AG08396 (cell line): ENCODE data around the gene ISOC2.
"Not testable (repeated sequence)": the region's sequence is repeated elsewhere in the genome, so short reads cannot be mapped to it uniquely, and the experiment has no call there.

Source experiments
- DNase-seq: peaks from one replicate; pipeline ENCODE4 v3.0.0; 2012; ENCODE audit warnings: low spot score, mixed read lengths

The ISOC2 gene

DNA sequence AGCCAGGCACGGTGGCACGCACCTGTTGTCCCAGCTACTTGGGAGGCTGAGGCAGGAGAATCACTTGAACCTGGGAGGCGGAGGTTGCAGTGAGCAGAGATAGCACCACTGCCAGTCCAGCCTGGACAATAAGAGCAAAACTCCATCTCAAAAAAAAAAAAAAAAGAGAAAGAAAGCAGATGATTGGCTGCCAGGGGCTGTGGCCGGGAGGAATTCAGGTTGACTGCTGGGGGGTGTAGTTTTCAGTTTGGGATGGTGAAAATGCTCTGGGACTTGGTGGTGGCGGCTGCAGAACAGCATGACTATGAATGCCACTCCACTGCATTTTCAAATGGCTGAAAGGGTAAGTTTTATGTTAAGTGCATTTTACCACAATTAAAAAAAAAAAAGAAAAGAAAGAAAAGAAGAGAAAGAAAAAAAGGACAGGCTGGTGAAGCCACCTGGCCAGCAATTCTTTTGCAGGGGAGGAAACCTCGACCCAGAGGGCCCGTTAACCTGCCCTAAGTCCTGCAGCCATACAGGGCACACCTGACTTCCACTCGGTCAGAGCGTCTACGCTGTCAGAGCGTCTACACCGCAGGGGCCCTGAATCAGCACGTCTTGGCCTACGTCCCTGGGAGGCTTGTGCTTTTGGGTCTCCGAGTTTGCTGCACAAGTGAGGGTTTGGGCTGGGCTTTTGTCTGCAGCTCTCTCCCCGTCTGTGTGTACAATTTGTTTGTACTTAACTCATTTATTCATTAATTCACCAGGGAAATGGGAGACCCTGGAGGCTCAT lies 3.6 kb downstream of the ISOC2 start:
- DNase-seq = no peak

DNA sequence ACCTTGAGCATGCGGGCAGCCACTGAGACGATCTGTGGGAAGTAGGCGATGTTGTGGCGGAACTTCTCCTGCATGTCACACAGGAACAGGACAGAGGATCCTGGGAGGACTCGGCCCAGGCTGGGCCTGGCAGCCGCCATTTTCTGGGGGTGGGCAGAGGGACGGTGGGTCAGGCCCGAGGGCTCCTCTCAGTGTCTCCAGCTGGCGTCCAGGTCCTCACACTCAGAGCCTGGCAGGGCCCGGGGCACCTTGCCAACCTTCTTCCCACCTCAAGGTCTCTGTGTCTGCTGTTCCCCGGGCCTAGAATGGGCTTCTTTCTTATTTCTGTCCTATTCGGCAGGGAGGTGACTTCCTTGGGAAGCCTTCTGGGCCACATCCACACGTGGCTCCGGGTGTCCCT lies 5.1 kb downstream of the ISOC2 start:
- no peak for DNase-seq

DNA sequence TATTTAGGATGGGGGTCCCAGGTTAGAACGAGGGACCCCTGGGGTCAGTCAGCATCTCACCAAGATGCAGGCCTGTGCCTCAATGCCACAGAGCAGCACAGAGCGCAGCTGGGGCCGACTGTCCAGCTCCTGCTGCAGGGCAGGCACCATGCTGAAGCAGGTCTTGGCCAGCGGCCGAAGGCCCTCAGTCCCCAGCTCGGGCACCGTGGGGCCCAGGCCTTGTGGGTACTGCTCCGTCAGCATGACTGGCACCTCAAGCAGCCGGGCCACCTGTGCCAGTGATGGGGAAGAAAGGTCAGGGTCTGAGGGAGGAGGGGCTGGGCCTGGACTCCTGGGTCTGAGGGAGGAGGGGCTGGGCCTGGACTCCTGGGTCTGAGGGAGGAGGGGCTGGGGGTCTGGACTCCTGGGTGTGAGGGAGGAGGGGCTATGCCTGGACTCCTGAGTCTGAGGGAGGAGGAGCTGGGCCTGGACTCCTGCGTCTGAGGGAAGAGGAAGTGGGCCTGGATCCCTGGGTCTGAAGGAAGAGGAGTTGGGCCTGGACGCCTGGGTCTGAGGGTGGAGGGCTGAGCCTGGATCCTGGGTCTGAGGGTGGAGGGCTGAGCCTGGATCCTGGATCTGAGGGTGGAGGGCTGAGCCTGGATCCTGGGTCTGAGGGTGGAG lies 5.7 kb downstream of the ISOC2 start:
- no peak for DNase-seq

DNA sequence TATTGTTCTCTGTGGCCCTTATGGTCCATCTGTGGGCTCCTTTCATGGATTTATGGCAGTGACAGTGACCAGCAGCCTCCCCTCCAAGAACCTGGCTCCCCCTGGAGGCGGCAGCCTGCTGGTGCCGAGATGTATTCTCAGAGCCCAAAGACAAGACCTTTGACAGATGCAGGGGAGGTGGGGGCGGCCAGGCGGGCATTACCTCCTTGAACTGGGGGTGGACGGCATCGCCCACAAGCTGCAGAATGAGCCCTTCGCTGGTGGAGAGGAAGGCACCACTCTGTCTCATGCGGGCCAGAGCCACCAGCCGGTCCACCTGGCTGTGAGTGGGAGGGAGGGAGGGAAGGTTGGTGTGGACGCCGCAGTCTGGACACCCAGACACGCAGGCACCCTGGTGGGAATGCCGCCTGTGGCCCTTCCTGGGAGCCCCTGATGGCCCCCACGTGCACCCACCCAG lies 6.6 kb downstream of the ISOC2 start:
- peak; percentile 80 for DNase-seq

DNA sequence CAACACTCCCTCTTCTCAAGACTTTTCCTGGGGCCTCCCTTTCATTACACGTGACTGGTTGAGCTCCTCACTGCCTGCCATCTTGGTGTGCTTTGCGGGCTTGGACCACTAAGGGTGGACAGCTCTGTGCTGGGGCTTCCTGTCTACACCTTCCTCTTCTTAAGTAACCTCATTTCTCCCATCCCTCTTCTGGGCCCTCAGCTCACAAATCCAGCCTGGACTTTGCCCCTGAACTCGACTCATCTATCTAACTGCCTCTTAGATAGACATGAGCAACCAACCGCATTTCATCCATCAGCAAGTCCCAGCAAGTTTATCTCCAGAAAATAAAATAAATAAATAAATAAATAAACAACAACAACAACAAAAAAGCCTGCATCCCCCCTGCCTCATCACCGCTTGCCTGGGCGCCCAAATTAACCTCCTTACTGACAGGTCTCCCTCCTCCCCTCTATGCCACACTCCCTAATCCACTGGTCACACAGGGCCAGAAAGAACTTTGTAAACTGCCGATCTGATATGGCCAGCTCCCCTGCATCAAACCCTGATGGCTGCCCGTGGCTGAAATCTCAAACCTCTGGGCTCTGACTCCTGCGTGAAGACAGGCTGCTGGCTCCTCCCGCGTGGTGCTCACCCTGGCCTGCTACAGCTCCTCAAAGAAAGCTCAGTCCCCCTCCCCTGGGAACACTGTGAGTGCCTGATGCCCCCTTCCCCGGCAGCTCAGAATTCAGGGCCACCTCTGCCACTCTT lies 7.8 kb downstream of the ISOC2 start:
- DNase-seq = no peak

DNA sequence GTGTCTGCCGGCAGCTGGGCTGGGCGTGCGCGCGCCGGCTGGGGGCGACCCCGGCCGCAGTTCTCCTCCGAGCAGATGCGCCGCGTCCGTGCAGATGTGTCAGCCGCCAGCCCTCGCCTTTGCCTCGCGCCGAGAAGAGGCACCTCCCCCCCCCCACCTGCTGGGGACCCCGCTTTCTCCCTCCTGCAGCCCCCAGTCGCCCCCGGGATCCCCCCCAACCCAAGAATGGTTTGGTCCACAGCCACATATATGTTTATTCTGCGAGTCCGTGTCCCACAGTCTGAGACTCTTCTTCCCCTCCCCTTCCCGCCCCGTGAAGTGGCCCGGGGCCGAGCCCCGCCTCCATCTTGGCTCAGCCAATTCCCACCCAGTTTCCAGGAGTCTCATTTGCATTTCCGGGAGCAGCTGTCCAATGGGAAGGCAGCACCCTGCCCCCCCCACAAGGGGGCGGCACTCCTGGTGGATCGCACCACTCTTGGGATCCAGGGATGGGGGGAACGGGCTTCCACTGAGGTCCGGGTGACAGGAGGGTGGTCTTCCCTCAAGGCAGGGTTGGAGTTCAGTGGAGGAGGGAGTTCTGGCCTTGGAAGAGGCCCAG lies 8.6 kb downstream of the ISOC2 start:
- DNase-seq = peak; percentile 89

DNA sequence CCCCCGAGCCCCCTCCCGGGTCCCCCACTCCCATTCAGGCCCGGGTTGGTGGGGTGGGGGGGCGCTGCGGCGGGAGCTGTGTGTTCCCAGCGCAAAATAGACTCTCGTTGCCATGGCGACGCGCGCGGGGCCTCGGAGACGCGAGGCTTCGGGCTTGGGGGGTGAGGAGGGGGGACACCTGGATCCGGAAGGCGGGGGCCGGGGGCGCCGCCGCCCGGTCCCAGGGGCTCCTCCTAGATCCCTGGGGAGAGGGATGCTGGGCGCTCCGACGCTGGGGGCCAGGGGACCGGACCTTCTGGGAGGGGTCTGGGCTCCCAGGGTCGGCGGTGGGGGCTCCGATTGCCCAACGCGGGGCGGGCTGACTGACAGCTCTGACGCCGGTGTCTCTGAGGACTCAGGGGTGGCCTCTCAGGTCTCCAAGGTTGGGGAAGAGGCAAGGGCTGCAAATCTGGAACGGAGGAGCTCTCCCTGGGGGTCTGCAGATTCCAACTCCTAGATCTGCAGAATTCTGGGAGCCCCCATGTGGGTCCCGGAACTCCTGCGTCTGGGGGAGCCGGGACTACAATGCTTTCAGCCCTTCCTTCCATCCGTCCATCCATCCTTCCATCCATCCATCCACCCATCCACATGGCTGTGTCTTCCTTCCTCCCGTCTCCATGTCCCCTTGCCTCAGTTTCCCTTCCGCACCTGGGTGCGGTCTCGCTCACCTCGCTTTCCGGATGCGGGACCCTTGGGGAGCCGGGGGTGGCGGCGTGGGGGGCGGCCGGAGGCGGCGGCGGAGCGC lies 9.3 kb downstream of the ISOC2 start:
- DNase-seq = no peak

DNA sequence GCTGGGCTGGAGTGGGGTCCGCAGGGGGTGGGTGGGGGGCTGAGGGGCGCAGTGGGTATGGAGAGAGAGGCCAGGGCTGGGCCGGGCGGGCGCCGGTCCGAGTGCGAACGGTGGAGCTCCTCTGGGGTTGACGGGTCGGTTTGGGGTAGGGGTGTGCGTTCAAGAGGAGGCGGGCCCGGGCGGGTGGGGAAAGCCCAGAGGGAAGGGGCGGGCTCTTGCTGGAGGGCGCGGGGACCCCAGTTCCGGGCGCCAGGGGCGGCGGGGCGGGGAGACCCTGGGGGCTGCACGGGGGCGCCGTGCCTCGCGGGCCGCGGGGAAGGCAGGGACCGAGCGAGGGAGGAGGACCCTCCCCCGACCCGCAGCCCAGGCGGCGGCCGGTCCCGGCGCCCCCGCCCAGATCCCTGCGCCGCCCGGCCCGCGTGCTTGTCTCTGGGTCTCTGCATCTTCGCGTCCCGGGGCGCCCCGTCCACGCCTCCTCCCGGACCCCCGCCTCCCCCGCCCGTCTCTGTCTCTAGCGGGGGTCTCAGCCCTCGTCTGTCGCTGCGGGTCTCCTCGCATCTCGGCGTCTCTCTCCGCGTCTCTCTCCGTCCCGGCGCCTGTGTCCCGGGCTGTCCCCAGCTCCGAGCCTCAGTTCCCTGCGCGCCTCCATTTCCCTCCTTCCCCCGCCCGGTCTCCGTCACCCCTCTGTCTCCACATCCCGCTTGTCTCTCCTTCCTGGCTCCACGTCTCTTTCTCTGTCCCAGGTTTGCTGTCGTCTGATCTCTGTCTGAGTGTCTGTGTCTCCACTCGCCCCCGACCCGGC lies 10.1 kb downstream of the ISOC2 start:
- peak; percentile 53 for DNase-seq

DNA sequence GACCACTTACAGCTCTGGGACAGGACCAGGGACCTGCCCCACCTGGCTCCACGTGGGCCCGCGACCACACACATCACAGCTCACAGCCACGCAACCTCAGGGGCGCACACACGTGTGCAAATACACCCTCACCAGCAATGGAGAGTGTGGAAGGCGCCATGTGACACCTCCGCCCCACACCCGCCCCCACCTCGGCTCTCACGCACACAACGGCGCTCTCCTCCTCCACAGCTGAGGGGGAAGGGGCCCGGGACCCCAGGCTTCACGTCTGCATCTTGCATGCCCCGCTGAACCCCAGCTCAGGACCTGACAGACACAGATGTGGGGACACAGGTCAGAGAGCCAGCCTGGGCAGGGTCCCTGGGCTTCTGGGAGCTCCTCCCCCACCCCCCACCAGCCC lies 12.0 kb downstream of the ISOC2 start:
- no peak for DNase-seq

DNA sequence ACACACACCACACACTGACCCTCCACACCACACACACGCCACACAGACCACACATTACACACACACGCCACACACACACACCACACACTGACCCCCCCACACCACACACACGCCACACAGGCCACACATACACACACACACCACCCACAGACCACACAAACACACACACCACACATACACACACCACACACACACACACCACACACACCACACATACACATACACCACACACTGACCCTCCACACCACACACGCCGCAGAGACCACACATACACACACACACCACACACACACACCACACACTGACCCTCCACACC lies 13.3 kb downstream of the ISOC2 start:
- DNase-seq = not testable (repeated sequence)

DNA sequence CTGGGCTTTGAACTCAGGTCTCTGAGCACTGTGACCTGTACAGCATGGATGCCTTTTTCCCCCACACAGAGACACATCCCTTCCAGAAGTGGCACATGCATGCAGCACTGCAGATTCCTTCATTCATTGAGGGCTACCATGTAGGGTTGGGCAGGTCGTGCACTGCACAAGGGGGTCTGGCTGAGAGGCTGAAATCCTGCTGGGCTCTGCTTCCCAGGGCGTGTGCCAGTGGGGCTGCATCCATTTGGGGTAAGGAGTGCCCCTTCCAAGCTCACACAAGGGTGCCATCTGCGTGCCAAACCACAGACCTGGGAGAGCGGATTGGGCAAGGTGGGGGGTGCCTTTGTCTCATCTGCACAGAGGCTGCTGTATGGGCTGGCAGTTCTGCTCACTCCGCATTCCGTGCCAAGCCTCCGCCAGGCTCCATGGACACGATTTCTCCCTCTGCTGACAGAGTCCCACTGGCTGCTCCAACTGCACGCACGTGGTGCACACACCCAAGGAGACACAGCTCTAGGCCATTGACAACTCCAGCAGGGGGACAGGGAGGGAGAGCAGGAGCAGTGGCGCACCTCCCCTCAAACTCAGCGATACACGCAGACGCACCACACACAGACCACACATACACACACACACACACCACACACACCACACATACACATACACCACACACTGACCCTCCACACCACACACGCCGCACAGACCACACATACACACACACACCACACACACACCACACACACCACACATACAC lies 13.8 kb downstream of the ISOC2 start:
- peak; percentile 64 for DNase-seq

DNA sequence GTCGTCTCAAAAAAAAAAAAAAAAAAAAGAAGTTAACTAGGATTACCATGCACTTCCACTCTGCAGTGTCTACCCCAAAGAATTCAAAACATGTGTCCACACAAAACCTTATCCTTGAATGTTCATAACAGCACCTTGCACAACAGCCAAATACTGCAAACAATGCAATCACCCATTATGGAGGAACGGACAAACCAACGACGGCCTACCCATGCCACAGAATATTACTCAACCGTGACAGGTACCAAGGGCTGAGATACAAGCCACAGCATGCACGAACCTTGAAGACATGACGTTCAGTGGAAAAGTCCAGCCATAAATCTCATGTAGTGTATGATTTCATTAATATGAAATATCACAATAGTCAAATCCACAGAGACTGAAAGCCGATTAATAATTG lies 15.4 kb downstream of the ISOC2 start:
- DNase-seq = no peak

DNA sequence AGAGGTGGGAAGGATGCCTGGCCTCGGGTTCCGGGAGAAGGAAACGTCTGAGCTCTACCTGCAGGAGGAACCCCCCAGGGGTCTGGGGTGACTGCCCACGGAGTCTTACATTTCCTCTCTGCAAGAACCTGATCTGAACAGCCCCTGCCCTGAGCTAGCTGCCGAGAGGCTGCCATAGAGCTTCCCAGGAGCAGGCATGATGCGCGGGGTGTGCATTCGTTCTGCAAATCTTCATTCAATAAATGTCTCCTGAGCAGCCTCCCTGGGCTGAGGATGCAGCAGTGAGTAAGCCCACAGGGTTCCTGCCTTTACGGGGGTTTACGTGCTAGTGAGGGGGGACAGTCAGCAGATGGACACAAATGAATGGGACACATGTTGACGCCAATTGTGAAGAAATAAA lies 16.8 kb downstream of the ISOC2 start:
- DNase-seq = no peak

DNA sequence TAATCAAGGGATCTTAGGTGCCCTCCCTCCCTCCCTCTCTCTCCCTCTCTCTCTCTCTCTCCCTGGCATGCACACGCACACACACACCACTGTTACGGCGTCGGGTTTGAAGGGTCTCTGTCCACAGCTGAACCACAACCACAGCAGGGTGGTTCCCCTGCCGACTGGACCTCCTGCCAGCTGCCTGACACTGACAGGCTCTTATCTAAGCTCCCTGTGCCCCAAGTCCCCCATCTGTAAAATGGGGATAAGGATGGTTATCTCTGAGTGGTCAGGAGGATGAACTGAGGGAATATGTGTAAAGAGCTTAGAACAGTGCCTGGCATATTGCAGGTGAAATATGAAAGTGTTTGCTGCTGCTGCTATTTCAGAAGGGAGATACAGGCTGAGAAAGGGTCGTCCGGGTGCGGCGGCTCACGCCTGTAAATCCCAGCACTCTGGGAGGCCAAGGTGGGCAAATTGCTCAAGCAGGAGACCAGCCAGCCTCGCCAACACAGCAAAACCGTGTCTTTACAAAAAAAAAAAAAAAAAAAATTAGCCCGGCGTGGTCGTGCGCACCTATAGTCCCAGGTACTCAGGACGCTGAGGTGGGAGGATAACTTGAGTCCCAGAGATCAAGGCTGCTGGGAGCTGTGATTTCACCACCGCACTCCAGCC lies 17.5 kb downstream of the ISOC2 start:
- DNase-seq = no peak

DNA sequence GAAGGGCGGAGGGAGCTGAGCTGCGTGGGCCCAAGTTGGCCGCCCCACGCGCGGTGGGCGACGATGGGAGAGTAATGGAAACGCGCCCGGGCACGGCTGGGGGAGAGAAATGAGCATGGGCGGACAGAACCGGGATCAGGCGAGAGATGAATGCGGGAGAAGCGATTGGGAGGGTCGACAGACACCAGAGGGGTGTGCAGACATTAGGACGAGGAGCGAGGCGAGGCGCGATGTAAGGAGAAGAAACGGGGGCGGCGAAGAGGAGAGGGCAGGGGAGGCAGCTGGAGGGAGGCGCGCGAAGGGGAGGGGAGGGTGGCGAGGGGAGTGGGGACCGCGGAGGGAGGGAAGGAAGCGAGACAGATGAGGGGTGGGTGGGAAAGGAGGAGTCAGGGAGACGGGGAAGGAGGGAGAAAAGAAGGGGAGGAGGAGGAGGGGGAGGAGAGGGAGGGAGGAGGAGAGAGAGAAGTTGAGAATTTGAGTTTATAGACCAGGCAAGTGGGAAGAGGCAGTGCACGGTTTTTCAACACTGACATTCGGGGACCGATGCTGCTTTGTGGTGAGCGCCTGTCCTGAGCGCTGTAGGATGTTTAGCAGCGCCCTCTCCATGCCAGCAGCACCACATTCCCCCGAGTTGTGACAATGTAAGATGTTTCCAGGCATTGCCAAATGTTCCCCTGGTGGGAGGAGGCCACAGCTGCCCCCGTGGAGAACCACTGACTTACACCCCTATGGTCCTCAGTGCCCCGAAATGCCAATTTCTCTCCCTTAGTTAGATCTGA lies 18.2 kb downstream of the ISOC2 start, which contains the start of gene SHISA7:
TSS of gene SHISA7 (minus strand) at position 256 of the 779 bp plus-strand sequence. CDS start 437 bp downstream, outside the sequence.
- DNase-seq = no peak

DNA sequence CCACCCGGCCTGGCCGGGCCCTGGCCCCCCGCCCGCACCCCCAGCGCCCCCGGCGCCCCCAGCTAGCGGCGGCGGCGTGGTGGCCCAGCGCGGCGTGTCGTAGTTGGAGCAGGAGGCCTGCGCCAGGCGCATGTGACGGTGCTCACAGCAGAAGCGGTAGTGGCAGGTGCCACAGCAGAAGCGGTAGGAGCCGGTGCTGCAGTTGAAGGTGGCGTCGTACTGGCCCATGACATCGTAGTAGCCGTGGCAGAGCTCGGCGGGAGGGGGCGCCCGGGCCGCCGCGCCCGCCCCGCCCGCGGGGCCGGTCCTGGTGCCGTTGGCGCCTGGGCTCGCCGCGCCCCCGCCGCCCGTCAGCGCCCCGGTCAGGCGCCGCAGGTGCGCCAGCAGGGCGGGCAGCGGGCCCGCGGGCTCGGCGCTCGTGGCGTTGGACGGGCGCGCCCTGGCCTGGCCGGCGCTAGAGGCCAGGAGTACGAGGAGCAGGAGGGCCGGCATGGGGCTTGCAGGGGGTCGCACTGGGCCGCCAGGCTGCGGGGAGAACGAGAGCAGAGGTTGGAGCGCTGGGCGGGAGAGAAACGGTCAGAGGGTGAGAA lies 19.0 kb downstream of the ISOC2 start:
- DNase-seq = no peak

DNA sequence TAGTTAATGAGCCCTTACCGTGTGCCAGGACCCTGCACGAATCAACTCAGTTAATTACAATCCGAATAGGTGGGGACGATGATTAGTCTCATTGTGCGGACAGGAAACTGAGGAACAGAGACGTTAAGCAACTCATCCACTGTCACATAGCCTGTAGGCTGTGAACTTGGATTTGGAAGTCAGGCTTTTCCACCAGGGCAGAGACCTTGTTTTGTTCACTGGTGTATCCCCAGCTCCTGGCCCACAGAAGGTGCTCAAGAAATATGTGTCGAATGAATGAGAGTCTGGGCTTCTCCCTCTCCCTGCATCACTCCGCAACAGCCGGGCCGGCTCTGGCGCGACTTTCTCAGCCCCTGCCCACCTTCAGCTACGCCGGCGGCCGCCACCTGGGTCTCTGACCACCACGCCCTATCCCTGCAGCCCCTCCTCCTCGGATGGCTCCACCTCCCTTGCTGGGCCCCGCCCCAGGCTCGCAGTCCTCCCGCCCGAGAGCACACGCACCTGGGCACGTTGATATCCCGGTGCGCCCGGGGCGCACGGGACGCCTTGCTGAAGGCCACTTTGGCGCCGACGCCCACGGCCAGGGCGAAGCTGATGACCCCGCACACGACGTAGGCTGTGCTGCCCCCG lies 19.6 kb downstream of the ISOC2 start:
- no peak for DNase-seq

DNA sequence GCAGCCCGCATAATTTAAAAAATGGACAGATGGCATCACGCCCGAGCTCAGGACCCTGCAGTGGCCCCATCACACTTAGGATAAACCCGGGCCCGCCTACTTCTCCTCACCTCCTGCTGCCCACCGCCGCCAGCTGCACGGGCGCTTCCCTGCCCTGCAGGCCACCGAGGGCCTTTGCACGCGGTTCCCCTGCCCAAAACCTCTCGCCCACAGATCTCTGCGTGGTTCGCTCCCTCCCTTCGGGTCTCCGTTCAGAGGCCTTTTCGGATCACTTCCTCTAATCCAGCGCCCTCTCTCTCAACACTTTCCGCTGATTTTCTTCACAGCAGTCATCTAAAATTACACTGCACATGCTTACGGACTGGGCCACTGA lies 20.1 kb downstream of the ISOC2 start:
- DNase-seq = no peak
